Measurements from ENCODE around the gene AK5.

AK5 gene, protein sequence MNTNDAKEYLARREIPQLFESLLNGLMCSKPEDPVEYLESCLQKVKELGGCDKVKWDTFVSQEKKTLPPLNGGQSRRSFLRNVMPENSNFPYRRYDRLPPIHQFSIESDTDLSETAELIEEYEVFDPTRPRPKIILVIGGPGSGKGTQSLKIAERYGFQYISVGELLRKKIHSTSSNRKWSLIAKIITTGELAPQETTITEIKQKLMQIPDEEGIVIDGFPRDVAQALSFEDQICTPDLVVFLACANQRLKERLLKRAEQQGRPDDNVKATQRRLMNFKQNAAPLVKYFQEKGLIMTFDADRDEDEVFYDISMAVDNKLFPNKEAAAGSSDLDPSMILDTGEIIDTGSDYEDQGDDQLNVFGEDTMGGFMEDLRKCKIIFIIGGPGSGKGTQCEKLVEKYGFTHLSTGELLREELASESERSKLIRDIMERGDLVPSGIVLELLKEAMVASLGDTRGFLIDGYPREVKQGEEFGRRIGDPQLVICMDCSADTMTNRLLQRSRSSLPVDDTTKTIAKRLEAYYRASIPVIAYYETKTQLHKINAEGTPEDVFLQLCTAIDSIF

DNA sequence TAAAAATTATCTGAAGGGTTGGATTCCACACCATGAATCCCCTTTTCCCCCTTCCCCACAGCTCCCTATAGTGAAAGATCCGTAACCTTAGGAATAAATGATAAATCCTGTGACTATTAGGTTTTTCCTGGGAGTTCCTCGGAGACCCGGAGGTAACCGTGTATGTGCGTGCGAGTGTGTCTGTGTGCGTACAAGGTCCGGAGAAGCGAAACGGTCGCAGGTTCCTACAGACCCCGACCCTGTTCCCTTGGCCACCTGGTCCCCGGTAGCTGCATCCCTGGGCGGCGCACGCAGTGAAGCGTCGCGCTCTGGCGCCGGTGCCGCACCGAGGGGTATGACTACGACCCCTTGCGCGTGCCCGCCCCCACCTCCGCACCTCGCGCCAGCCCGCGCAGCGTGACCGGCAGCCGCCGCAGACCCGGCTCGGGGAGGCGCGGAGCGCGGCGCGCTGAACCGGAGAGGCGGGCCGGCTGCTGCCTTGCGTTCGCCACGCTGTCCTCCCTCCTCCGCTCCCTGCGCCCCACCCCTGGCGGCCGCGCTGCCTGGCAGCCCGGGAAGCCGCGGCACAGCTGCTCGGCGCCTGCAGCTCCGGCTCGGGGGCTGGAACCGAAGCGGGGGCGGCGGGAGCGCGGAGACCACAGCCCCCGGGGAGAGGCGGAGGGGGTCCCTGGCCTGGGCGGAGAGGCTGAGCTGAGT, at the start of gene AK5:
AK5 (plus strand) TSS at position 529 of the 696 bp plus-strand sequence. CDS start 295 bp downstream, outside the sequence.
- peak; percentile 30 for DNase-seq (ENCODE audit: low read depth)

DNA sequence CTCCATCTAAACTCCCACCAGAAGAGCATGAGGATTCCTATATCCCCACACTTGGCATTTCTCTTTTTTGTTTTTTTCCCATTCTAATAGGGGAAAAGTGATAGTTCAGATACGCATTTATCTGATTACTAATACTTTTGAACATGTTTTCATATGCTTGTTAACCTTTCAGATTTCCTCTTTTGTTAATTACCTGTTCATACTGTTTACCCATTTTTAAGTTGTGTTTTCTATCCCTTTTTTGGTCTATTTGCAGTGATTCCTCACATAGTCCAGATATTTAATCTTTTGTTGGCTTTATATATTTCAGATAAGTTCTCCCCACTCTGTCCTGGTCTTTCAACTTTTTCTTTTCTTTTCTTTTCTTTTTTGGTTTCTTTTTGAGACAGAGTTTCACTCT, 49.0 kb upstream of the AK5 start:
- no peak for DNase-seq (ENCODE audit: low read depth)

DNA sequence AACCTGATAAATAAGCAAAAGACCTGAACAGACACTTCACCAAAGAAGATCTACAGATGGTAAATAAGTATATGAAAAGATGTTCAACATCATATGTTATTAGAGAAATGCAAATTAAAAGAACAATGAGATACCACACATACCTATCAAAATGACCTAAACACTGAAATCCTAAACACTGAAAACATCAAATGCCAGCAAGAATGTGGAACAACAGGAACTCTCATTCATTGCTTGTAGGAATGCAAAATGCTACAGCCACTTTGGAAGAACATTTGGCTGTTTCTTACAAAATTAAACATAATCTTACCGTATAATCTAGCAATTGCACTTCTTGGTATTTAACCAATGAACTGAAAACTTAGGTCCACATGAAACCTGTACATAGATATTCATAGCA, 47.7 kb upstream of the AK5 start:
- no peak for DNase-seq (ENCODE audit: low read depth)

DNA sequence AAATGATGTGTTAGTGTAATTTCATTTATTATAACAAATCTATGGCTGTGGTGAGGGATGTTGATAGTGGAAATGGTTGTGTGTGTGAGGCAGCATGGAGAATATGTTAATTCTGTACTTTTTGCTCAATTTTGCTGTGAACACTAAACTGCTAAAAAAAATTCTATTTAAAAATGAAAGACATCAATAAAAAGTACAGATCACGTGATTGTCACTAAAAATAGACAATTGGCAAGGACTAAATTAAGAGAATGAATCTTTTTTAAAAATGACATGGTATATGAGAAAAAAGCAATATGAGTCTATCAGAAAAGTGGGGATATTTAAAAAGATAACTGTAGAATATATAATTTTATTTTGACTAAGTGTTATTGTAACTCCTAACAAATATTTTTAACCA, 46.9 kb upstream of the AK5 start:
- no peak for DNase-seq (ENCODE audit: low read depth)

DNA sequence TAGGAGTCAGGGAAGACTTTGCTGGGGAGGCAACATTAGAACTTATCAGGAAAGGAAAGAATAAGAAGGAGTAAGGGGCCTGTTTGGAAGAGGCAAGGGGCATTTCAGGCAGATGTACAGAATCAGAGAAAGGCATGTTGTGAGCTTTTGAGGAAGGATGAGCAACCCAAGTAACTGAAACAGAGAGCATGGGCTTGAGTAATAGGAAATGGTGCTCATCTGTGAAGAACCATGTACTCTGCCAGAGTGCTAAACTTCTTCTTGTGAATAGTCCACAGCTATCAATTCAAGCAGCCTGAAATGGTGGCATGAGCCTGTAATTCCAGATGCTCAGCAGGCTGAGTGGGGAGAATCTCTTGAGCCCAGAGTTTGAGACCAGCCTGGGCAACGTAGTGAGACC, 43.4 kb upstream of the AK5 start:
- no peak for DNase-seq (ENCODE audit: low read depth)

DNA sequence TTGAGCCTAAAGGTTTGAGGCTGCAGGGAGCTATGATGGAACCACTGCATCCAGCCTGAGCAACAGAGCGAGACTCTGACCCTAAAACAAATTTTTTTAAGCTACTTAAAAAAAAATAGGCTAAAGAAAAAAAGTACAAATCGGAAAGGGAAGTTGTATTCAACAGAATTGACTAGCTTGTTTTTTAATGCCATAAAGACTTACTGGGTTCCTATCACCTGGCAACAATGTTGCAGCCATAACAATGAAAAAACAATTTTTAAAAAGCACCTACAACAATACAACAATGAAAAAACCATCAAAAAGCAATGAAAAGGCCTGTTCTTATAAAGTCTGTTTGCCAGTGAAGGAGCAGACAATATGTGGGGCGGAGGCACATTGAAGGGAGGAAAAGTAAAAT, 42.5 kb upstream of the AK5 start:
- DNase-seq (ENCODE audit: low read depth) = no peak

DNA sequence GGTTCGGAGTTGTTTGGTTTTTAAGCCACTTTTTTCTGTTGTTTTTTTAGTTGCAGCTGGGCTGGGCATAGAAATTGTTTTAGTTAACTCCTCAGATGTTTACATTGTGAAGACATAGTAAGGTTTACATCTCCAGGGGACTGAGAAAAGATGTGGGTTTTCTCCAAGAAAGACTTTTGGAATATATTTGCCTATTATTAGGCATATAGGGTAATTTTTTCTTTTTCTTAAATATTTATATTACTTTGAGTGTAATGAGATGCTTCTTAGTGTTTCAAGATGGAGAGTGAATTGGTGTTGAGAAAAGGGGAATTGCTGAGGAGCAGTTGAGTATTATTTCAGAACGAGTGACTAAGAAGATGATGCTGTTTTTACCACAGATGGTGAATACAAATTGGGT, 36.0 kb upstream of the AK5 start:
- DNase-seq (ENCODE audit: low read depth) = no peak

DNA sequence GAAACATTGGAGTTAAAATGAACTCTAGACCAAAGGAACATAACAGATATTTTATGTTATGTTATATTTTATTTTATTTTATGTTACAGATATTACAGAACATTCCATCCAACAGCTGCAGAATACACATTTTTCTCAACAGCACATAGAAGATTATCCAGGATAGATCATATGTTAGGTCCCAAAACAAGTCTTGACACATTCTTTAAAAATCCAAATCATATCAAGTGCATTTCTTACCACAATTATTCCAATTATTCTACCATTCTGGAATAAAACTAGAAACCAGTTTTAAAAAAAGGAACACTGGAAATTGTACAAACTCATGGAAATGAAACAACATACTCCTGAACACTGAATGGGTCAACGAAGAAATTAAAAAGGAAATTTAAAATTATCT, 31.7 kb upstream of the AK5 start:
- no peak for DNase-seq (ENCODE audit: low read depth)

DNA sequence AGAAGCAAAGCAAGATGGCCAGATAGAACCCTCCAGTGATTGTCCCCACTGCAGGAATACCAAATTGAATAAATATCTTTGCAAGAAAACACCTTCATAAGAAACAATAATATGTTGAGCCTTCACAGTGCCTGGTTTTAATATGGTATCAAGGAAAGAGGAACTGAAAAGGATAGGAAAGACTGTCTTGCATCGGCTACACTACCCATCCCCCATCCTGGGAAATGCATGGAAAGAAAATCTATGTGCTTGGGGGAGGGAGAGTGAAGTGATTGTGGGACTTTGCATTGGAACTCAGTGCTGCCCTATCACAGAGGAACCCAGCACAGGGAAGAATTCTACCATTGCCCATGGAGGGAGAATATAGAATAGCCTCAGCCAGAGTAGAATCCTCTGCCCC, 28.6 kb upstream of the AK5 start:
- no peak for DNase-seq (ENCODE audit: low read depth)

DNA sequence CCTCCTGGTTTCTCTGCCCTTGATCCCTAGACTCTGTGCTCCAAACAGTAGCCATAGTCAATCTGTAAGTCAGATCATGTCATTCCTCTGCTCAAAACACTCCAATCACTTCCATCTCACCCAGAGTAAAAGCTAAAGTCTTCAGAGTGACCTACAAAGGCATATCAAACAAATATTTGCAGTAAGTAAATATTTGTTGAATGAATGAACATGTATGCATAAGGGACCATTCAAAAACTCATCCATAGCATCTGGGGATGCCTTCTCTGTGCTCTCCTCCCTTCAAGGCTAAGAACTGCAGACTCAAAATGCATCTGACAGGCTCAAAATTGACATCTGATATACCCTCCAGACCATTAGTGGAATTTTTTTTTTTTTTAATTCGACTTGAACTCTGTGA, 18.1 kb upstream of the AK5 start:
- DNase-seq (ENCODE audit: low read depth) = no peak

DNA sequence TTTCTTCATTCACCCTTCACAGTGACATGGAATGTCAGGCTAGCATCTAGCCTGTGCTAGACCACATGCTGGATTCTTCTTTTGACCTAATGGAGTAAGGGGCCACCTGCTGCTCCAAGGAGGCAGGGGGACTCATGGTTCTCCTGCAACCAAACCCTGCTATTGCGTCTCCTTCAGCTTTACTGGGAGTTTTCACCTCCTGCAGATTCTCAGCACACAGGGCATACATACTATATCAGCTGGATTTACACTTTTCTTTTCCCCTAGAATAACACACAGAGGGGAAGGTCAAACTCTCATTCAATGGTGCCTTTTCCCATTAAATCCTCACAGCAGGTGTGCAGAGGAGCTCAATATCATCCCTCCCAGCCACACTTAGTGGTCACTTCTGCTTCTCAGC, 16.6 kb upstream of the AK5 start:
- DNase-seq (ENCODE audit: low read depth) = no peak

DNA sequence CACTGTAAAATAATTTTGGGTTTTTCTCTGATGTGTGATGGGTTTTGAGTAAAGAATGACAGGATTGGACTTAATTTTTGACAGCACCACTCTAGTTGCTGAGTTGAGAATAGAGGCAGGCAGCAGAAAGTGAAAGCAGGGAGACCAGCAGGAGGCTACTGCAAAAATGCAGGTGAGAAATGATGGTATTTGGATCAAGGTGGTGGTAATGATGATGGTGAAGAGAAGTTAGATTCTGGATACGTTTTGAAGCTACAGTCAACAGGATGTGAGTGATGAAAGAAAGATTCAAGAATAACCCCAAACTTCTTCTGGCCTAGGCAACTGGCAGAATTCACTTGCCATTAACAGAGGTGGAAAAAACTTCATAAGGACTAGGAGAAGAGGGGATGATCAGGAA, 14.8 kb upstream of the AK5 start:
- no peak for DNase-seq (ENCODE audit: low read depth)

DNA sequence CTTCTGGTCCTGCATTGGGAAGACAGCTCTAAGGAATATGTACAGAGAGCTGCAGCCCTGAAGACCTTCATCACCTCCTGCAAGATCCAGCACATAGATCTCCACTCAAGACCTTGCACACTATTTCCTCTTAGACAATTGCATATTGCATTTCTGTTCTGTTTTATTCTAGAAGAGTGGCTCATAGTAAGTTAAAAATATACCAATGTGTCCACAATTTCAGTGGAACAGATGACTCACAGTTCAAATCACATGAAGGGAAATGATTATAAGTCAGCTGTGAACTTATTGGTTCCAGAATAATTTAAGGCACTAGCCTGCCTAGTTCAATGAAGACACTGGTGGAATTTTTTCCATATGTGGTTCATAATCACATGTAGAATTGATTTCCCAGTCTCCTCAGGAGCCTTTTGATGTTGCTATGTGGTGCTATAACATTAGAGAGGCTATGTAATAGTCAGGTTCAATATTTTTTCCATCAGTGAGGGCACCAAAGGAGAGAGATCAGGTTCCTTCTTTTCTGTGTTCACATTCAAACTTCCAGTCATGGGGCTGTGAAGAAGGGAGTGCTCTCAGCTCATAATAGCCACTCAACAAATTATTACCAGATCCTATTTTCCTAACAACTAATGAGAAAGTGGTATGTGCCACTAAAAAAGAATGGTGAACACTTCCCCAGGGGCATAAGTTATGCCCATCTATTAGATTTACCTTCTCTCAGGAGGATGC, 9.8 kb upstream of the AK5 start:
- no peak for DNase-seq (ENCODE audit: low read depth)

DNA sequence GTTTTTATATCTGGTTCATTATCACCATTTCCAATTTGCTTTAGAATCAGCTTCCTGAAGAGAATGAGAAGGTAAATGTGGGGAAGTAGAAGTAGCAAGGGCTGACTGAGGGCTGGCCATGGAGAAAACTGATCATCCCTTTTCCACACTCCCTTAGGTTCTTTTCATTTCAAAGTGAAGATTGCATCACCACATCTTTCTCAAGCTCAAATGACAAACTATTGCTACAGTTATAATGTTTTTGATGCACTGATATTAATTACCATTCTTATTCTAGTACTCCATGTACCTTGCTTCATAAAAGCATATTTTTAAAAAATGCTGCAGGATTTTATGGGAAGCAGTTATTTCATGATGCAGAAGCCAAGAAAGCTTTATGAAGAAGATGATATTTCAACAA, 7.9 kb upstream of the AK5 start:
- DNase-seq (ENCODE audit: low read depth) = no peak

DNA sequence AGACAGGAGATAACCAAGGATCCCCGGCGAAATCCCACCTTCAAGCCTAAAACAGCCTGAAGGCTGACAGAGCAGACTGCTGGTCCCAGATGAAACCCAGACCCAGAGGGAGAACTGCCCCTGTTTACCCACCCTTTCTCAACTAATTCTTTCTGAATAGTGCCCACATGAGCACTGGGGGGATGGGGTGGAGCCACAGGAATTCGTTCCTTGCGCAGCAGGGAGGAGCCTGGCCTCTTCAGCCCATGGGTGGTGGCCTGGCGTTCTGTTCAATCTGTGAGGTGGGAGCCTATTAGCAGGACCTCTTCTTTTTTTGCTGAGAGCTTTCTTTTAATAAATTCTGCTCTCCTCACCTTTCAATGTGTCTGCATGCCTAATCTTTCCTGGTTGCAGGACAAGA, 6.6 kb upstream of the AK5 start:
- DNase-seq (ENCODE audit: low read depth) = no peak

DNA sequence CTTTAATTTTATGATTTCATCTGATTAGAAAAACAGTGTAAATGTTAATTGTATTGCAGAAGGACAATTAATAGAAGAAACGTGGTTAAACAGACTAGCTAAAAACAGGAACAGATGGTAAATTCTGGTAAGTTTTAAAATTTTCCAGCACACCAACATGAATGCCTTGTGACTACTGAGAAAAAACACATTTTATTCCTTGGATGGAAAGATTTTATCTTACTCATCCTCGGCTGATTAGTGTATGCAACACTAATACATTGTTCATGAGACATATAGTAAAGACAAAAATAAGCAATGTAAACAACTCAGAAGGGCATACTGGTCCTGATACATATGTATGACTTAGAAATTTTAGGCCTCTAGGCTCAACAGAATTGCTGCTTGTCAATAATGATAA, 4.9 kb upstream of the AK5 start:
- DNase-seq (ENCODE audit: low read depth) = no peak

DNA sequence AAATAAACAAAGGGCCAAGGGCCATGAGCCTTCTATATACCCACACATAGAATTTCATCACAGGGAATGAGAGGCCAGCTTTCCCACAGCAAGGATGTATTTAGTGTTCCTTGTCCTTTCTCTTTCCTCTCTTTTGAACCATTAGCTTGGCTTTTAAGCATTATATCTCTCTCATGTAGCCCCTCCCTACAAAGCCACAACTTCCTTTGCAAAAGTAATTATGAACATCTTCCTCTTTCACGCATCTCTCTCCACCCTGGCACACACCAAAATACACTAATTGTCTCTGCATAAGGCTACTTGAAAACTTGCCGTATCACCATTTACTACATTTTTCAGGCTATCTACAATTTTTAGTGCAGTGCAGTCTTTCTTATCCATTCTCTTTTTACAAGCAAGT, 1.9 kb upstream of the AK5 start:
- DNase-seq (ENCODE audit: low read depth) = no peak

DNA sequence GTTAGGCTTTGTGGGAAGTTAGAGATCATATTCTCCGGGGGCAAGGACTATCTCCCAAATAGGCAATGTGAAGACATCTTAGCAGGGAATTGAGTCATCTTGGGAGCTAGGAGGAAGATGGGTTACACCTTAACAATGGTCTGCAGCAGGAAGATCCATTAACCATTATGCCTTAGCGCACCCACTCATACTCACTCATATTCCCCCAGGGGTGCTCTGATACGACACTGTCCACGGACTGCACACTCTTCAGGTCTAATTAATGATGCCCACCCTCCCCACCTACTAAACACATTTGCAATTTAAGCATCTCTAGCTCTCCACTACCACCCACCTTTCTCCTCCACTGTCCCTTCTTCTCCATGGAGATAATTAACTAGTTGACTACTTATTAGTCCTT, 857 bp upstream of the AK5 start:
- DNase-seq (ENCODE audit: low read depth) = no peak

DNA sequence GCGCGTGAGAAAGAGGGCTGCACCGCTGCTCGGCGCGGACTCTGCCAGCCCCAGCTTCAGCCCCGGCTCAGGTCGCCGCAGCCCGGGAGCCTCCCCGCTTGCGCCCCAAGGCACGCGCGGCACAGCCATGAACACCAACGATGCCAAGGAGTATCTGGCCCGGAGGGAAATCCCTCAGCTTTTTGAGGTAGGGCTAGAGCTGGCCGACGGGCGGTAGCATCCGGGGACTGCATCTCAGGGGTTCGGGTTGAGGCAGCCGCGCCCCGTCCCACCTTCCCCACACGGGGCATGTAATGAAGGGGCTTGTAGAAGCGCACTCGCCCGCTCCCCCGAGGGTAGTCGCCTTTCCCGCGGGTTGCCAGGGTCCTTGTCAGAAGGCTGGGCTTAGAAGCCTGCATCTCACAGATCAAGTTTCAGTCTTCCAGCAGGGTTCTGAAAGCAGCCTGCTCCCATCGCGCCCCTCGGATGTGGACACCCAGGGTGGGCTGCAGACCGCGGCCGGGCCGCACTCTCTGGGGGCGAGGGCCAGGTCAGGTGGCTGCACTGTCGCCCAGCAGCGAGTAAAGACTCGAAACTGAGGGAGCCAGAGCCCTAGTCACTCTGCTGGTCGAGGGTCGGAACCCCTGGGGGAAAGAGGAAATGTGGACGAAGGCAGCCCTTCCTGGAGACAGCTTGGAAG, 507 bp downstream of the AK5 start:
- peak; percentile 0 for DNase-seq (ENCODE audit: low read depth)

DNA sequence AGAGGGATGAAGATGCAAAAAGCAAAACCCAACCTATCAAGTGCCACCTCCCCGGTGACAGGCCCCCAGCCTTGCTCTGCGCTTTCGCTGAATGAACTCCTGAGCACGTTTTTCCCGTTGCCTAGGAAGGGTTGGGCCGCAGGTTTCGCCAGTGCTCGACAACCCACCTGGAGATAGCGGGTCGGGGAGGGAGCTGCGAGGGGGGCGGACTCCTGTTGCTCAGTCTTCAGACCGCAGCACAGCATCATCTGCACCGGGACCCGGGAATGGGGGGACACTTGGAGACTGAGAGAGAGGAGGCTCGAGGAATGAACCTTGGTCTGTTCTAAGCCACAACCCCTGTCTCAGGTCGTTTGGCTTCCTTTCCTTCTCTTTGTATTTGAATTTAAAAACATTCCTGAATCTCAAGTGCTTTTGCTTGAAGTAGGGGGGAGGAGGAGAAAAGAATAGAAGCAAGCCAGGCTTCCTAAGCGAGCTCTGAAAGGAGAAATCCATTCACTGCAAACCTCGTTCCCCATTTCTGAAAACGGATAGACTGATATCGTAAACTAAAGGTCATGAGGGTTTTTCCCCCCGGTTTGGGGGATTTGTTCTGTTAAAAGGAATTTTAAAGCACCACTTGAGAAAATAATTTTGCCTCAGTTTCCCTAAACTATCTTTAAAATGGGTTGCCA, 1.2 kb downstream of the AK5 start:
- DNase-seq (ENCODE audit: low read depth) = peak; percentile 0

DNA sequence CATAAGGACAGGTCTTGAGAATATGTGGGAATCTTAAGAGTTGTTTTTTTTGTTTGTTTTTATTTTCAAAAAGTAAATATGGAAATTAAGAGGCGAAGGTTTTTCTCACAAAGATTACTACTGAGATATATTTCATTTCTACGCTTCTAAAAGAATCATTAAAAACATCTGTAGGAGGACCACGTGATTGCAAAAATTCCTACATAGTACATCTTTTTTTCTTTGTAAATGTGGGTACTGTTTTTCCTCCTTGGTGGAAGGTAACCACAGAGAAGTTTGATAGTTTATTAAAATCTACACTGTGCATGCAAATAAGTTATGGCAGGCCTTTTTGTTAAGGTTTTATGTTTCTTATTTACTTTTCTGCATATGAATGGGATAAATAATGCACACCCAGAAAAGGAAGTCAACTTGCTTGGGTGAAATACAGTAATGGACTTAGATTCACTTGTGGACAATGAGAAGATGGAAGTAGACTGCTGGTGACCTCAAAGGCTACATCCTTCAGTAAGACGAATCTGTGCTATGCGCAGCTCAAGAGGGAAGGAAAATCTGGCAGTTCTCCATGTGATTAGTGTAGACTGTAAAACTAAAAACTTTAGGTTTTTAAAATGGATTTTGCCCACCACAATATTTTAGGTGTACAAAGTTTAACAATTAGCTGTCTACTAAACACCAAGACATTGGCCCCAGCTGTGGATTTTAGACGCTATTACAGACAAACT, 2.0 kb downstream of the AK5 start:
- DNase-seq (ENCODE audit: low read depth) = no peak

All from stimulated activated CD8-positive, alpha-beta memory T cell treated with anti-CD3 and anti-CD28 coated beads, Interleukin-12 subunit alpha, Interleukin-12 subunit beta, amount 100 ng/mL, for 4 hours (primary cell).